HCT116 (cell line): ENCODE measurements around the gene MNAT1. TPM values are rescaled to one million over a fixed set of nuclear protein-coding genes. Genes with fewer than 3 reads are reported as not detected.

ENCODE experiments used
- ATAC-seq: fragments of 200-7000 bp; cut with Tn5 transposase; 2 replicates; pipeline ENCODE4 v1.9.1; 2020; ENCODE audit warnings: mild to moderate bottlenecking, moderate library complexity
- BruUV-seq: library from RNA; stranded (reverse); fragments of 400-500 nt; replicated peaks from 2 replicates; lab custom pipeline; 2021; lab: Mats Ljungman, UMichigan
- CTCF ChIA-PET: fragments of 300-600 bp; sonication (Branson Sonifier 250); formaldehyde crosslinking; loops from one replicate; lab custom pipeline; 2021; ENCODE audit warnings: antibody characterized with exemption; lab: Charles Lee
- POLR2A ChIA-PET: fragments of 300-600, 350-600 bp; sonication (Branson Sonifier 250); formaldehyde crosslinking; loops from one replicate; lab custom pipeline; 2021; ENCODE audit warnings: antibody characterized with exemption; lab: Charles Lee
- RAD21 ChIA-PET, 2 experiments: fragments of 300-600 bp; sonication (Branson Sonifier 250); formaldehyde crosslinking; loops; one replicate each; lab custom pipeline; 2023; ENCODE audit warnings: low total read pairs in 2 of 2; ENCODE audit not compliant: uncharacterized antibody in 2 of 2, unreplicated experiment in 2 of 2, low non-redundant PET in 1 of 2; lab: Charles Lee
- DNase-seq: peaks from one replicate; pipeline ENCODE4 v3.0.0-alpha.2; 2010; ENCODE audit warnings: low read depth, low spot score
- H2AFZ ChIP-seq: fragments of 200-600 bp; shearing (Covaris generic), sonication (generic); 2 replicates; pipeline ENCODE4 v1.6.1; 2017; ENCODE audit warnings: low read depth, mixed run types, mixed read lengths, antibody characterized with exemption, low read length; ENCODE audit not compliant: poor library complexity, severe bottlenecking
- H3K27ac ChIP-seq: 2 replicates; pipeline ENCODE4 v1.5.1; 2012; ENCODE audit warnings: low read depth, low read length
- H3K27me3 ChIP-seq: fragments of 200-600 bp; sonication (generic); 2 replicates; pipeline ENCODE4 v1.6.1; 2016; ENCODE audit warnings: mixed run types, low read length, mixed read lengths; ENCODE audit not compliant: insufficient read depth
- H3K36me3 ChIP-seq, 2 experiments: fragments of 200-500 bp in 1 of 2; fragments of 200-600 bp in 1 of 2; sonication (Bioruptor generic) in 1 of 2; sonication (generic) in 1 of 2; 2 replicates each; pipeline versions ENCODE4 v1.5.1 to v1.6.1; 2014 to 2016; ENCODE audit warnings: low read length in 2 of 2, inconsistent platforms in 1 of 2, mixed read lengths in 1 of 2, mixed run types in 1 of 2; ENCODE audit not compliant: insufficient read depth in 2 of 2, control insufficient read depth in 1 of 2
- H3K4me1 ChIP-seq, 2 experiments: fragments of 200-600 bp in 1 of 2; sonication (generic) in 1 of 2; 2 replicates each; pipeline versions ENCODE4 v1.5.1 to v1.6.1; 2012 to 2017; ENCODE audit warnings: low read length in 2 of 2, inconsistent platforms in 1 of 2, mild to moderate bottlenecking in 1 of 2, mixed read lengths in 1 of 2, mixed run types in 1 of 2, moderate library complexity in 1 of 2; ENCODE audit not compliant: insufficient read depth in 2 of 2, control insufficient read depth in 1 of 2
- H3K4me2 ChIP-seq: fragments of 200-600 bp; sonication (generic); 2 replicates; pipeline ENCODE4 v1.6.1; 2017; ENCODE audit warnings: mixed run types, low read length, mixed read lengths
- H3K4me3 ChIP-seq, 2 experiments: fragments of 200-600 bp in 1 of 2; sonication (generic) in 1 of 2; replicated peaks in 1 of 2; 2 replicates each; pipeline ENCODE4 v1.5.1; 2011 to 2016; ENCODE audit warnings: low read length in 2 of 2, control low read depth in 1 of 2, low read depth in 1 of 2, mild to moderate bottlenecking in 1 of 2, mixed read lengths in 1 of 2, mixed run types in 1 of 2
- H3K79me2 ChIP-seq: fragments of 200-600 bp; sonication (generic); 2 replicates; pipeline ENCODE4 v1.6.1; 2017; ENCODE audit warnings: mild to moderate bottlenecking, mixed run types, low read length, moderate library complexity, mixed read lengths; ENCODE audit not compliant: insufficient read depth
- H3K9ac ChIP-seq: fragments of 200-600 bp; sonication (generic); 2 replicates; pipeline ENCODE4 v1.6.1; 2016; ENCODE audit warnings: low read length, mixed read lengths
- H3K9me2 ChIP-seq: fragments of 200-600 bp; sonication (generic), shearing (Covaris generic); 2 replicates; pipeline ENCODE4 v1.6.1; 2017; ENCODE audit warnings: mixed run types, mild to moderate bottlenecking, moderate library complexity; ENCODE audit not compliant: insufficient read depth
- H3K9me3 ChIP-seq, 2 experiments: fragments of 200-500 bp in 1 of 2; fragments of 200-600 bp in 1 of 2; sonication (Bioruptor generic) in 1 of 2; sonication (generic) in 1 of 2; 2 replicates each; pipeline ENCODE4 v1.6.1; 2014 to 2017; ENCODE audit warnings: low read length in 2 of 2, mixed read lengths in 2 of 2, inconsistent platforms in 1 of 2, low read depth in 1 of 2, mild to moderate bottlenecking in 1 of 2, mixed run types in 1 of 2, moderate library complexity in 1 of 2; ENCODE audit not compliant: control insufficient read depth in 1 of 2, insufficient read depth in 1 of 2
- H4K20me1 ChIP-seq: fragments of 200-600 bp; sonication (generic), shearing (Covaris generic); 2 replicates; pipeline ENCODE4 v1.6.1; 2017; ENCODE audit warnings: mixed run types, mild to moderate bottlenecking, moderate library complexity; ENCODE audit not compliant: insufficient read depth
- CEBPB ChIP-seq: IDR thresholded peaks from 2 replicates; pipeline ENCODE4 v1.6.1; 2012; ENCODE audit warnings: low read depth
- CTCF ChIP-seq, 3 experiments: fragments of 200-600 bp in 1 of 3; sonication (generic) in 1 of 3; IDR thresholded peaks in 2 of 3; conservative IDR thresholded peaks in 1 of 3; 2 replicates each; pipeline ENCODE4 v1.5.1; 2012 to 2017; ENCODE audit warnings: low read depth in 2 of 3, low read length in 2 of 3, antibody characterized with exemption in 1 of 3, borderline replicate concordance in 1 of 3, control low read depth in 1 of 3, mild to moderate bottlenecking in 1 of 3, mixed read lengths in 1 of 3, mixed run types in 1 of 3, moderate library complexity in 1 of 3; ENCODE audit not compliant: insufficient read depth in 1 of 3
- FOSL1 ChIP-seq: IDR thresholded peaks from 2 replicates; pipeline ENCODE4 v1.6.1; 2012; ENCODE audit warnings: low read depth
- POLR2A ChIP-seq: IDR thresholded peaks from 2 replicates; pipeline ENCODE4 v1.7.0; 2011; ENCODE audit warnings: borderline replicate concordance; ENCODE audit not compliant: insufficient read depth, insufficient read length; ENCODE audit errors: extremely low read depth
- POLR2AphosphoS5 ChIP-seq: IDR thresholded peaks from 2 replicates; pipeline ENCODE4 v1.6.1; 2011; ENCODE audit warnings: mild to moderate bottlenecking, low read depth, low read length, moderate library complexity
- SIN3A ChIP-seq: IDR thresholded peaks from 2 replicates; pipeline ENCODE4 v1.6.1; 2012; ENCODE audit warnings: low read depth
- SP1 ChIP-seq: IDR thresholded peaks from 2 replicates; pipeline ENCODE4 v1.6.1; 2012; ENCODE audit warnings: low read depth
- SRF ChIP-seq: IDR thresholded peaks from 2 replicates; pipeline ENCODE4 v1.6.1; 2012; ENCODE audit warnings: low read depth
- ZFX ChIP-seq: fragments of 450-650 bp; IDR thresholded peaks from 2 replicates; pipeline ENCODE4 v1.6.1; 2017
- ZNF274 ChIP-seq: fragments of 200-500 bp; sonication (Bioruptor generic); IDR thresholded peaks from 2 replicates; pipeline ENCODE4 v1.6.1; 2014; ENCODE audit warnings: mild to moderate bottlenecking, low read depth, low read length, inconsistent platforms
- intact Hi-C: fragments of 100-400 bp; cut with micrococcal nuclease; formaldehyde crosslinking; loops from 2 replicates; pipeline ENCODE4 v1.10.0; 2022
- total RNA-seq: library from RNA; stranded (reverse); gene quantifications from one replicate; pipeline ENCODE4 v1.2.1, GENCODE V29; 2021; ENCODE audit not compliant: unreplicated experiment
- TF ChIP-seq, protein P1 (sequence below): IDR thresholded peaks from 2 replicates; pipeline ENCODE4 v1.6.1; 2012
- TF ChIP-seq, protein P2 (sequence below): IDR thresholded peaks from 2 replicates; pipeline ENCODE4 v1.6.1; 2012

MNAT1 gene
- total RNA-seq, 1 experiment from 2014 or later = 49.3 TPM

DNA sequence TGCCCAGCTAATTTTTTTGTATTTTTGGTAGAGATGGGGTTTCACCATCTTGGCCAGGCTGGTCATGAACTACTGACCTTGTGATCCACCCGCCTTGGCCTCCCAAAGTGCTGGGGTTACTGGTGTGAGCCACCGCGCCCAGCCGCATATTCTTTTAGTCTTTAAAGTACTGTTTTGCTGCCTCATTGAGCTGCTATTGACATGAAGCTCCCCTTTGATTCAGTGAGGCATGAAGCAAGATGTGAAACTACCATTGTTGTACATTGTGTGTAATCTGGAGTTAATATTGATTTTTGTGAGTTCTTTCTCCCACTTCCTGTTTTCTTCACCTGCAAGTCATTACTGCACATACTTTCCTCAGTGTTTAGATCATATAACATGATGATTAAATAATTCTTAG, 80.8 kb downstream of the MNAT1 start:
- no peak overlapping the region for H3K4me3 ChIP-seq
- DNase-seq (no peak), ATAC-seq (no peak)
- POLR2A ChIA-PET = no interaction called here
- H3K27me3 ChIP-seq = no peaks in the 10 kb centered on the region
- H3K79me2 ChIP-seq = no peaks in the 10 kb centered on the region
- no peak overlapping the region for H2AFZ ChIP-seq
- H3K36me3 ChIP-seq = peaks cover 0 to 3% of the 10 kb centered on the region in 2 experiments; a peak in 1 of 4 replicates
- H3K4me1 ChIP-seq = peaks cover 0 to 3% of the 10 kb centered on the region in 2 experiments; a peak in 1 of 4 replicates
- no peaks in the 10 kb centered on the region for H3K9me2 ChIP-seq
- no peaks in the 10 kb centered on the region for H3K9me3 ChIP-seq
- H3K27ac ChIP-seq = no peak overlapping the region
- CTCF ChIA-PET = no interaction called here
- intact Hi-C loops = no loop called here
- BruUV-seq = no TSS peak
- H4K20me1 ChIP-seq = no peaks in the 10 kb centered on the region; the same call in 1 of the 2 replicates
- RAD21 ChIA-PET = no interaction called here
- H3K9ac ChIP-seq = no peak overlapping the region
- H3K4me2 ChIP-seq = no peak overlapping the region
- TF ChIP-seq POLR2AphosphoS5 (no peak), SIN3A (no peak), POLR2A (no peak), SRF (no peak), CTCF (IDR thresholded peaks at IDR 0.05 in 2 of 3, conservative IDR thresholded peaks at IDR 0.05 in 1 of 3; ENCODE audit: borderline replicate concordance in 1 of 3, insufficient read depth in 1 of 3, low read depth in 2 of 3, low read length in 2 of 3) (no peak), ZFX (no peak), CEBPB (no peak), ZNF274 (no peak), SP1 (no peak), FOSL1 (no peak)
- TF ChIP-seq, protein P1, sequence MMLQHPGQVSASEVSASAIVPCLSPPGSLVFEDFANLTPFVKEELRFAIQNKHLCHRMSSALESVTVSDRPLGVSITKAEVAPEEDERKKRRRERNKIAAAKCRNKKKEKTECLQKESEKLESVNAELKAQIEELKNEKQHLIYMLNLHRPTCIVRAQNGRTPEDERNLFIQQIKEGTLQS = no peak
- TF ChIP-seq, protein P2, sequence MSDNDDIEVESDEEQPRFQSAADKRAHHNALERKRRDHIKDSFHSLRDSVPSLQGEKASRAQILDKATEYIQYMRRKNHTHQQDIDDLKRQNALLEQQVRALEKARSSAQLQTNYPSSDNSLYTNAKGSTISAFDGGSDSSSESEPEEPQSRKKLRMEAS = no peak
